Caki2 (cell line): ENCODE data around the gene GPR158. TPM values are rescaled to one million over a fixed set of nuclear protein-coding genes. Genes with fewer than 3 reads are reported as not detected.

ENCODE experiments used
- DNase-seq: peaks from one replicate; pipeline ENCODE4 v3.0.0-alpha.2; 2015; ENCODE audit warnings: low read depth
- in situ Hi-C: cut with HindIII; loops from 2 replicates; pipeline ENCODE4 v1.10.0; 2016; ENCODE audit warnings: low sequenced_read_pairs, low pct_unique_long_range_greater_than_20kb, mixed read lengths
- total RNA-seq: library from RNA; depleted of rRNA; stranded (reverse); fragments of >200 nt; shearing (Covaris generic); gene quantifications from 2 replicates; pipeline ENCODE4 v1.2.3, GENCODE V29; 2014; ENCODE audit warnings: low replicate concordance

Gene GPR158
- total RNA-seq, 1 experiment from 2014 or later, result not detected

GRCh38 chr10:25455980-25456567 lies 281.3 kb downstream of the GPR158 start:
- in situ Hi-C loops, result no loop called here
- no peak for DNase-seq

- DNase-seq, result no peak
- in situ Hi-C loops, result no loop called here
These were observed 282.8 kb downstream of the GPR158 start for GRCh38 chr10:25457552-25457951.

- in situ Hi-C loops, result no loop called here
- no peak for DNase-seq
These were observed 291.0 kb downstream of the GPR158 start for GRCh38 chr10:25465582-25466372.

GRCh38 chr10:25467881-25468280 lies 293.1 kb downstream of the GPR158 start:
- no peak for DNase-seq
- in situ Hi-C loops, result no loop called here

- DNase-seq, result no peak
- in situ Hi-C loops, result no loop called here
These were observed 306.7 kb downstream of the GPR158 start for GRCh38 chr10:25481467-25481866.

- no peak for DNase-seq
- in situ Hi-C loops, result no loop called here
These were observed 309.2 kb downstream of the GPR158 start for GRCh38 chr10:25483999-25484398.

GRCh38 chr10:25487266-25487665 lies 312.5 kb downstream of the GPR158 start:
- in situ Hi-C loops, result no loop called here
- DNase-seq, result no peak

- DNase-seq, result no peak
- in situ Hi-C loops, result no loop called here
These were observed 317.2 kb downstream of the GPR158 start for GRCh38 chr10:25492040-25492439.

- DNase-seq, result no peak
These were observed 317.9 kb downstream of the GPR158 start for GRCh38 chr10:25492680-25493079.

GRCh38 chr10:25493122-25493893 lies 318.5 kb downstream of the GPR158 start:
- in situ Hi-C loops, result no loop called here
- DNase-seq, result peak; percentile 3

More at GRCh38 chr10:25492680-25493079, 317.9 kb downstream of the GPR158 start:
- in situ Hi-C loops, result no loop called here

- no peak for DNase-seq
- in situ Hi-C loops, result no loop called here
These were observed 322.4 kb downstream of the GPR158 start for GRCh38 chr10:25497246-25497645.

GRCh38 chr10:25498645-25499044 lies 323.8 kb downstream of the GPR158 start:
- no peak for DNase-seq
- in situ Hi-C loops, result no loop called here

GRCh38 chr10:25501912-25502311 lies 327.1 kb downstream of the GPR158 start:
- in situ Hi-C loops, result no loop called here
- DNase-seq, result no peak

GRCh38 chr10:25502453-25502852 lies 327.7 kb downstream of the GPR158 start:
- no peak for DNase-seq
- in situ Hi-C loops, result no loop called here

GRCh38 chr10:25504306-25504705 lies 329.5 kb downstream of the GPR158 start:
- in situ Hi-C loops, result no loop called here
- no peak for DNase-seq

GRCh38 chr10:25504838-25505237 lies 330.0 kb downstream of the GPR158 start:
- DNase-seq, result no peak
- in situ Hi-C loops, result no loop called here

- in situ Hi-C loops, result no loop called here
These were observed 330.7 kb downstream of the GPR158 start for GRCh38 chr10:25505466-25505865.

GRCh38 chr10:25506821-25507335 lies 332.1 kb downstream of the GPR158 start:
- DNase-seq, result no peak
- in situ Hi-C loops, result no loop called here

More at GRCh38 chr10:25505466-25505865, 330.7 kb downstream of the GPR158 start:
- DNase-seq, result no peak
